Measurements from ENCODE around the gene USP30. TPM values are rescaled to one million over a fixed set of nuclear protein-coding genes. Genes with fewer than 3 reads are reported as not detected.
A peak's percentile ranks its signal among the peaks of the same experiment; 100 is the strongest.
"Not testable (repeated sequence)": the region's sequence is repeated elsewhere in the genome, so short reads cannot be mapped to it uniquely, and the experiment has no call there.

The USP30 gene, protein sequence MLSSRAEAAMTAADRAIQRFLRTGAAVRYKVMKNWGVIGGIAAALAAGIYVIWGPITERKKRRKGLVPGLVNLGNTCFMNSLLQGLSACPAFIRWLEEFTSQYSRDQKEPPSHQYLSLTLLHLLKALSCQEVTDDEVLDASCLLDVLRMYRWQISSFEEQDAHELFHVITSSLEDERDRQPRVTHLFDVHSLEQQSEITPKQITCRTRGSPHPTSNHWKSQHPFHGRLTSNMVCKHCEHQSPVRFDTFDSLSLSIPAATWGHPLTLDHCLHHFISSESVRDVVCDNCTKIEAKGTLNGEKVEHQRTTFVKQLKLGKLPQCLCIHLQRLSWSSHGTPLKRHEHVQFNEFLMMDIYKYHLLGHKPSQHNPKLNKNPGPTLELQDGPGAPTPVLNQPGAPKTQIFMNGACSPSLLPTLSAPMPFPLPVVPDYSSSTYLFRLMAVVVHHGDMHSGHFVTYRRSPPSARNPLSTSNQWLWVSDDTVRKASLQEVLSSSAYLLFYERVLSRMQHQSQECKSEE
- 12.2 TPM for total RNA-seq
- long read RNA-seq, transcript USP30-201 (13 exons, 3,742 nt), result major isoform, 24 of 41 reads
- long read RNA-seq, partial matches to known transcripts, result 6 of 41 reads
- long read RNA-seq, other reads (novel, unspliced or antisense), result 10 of 41 reads

GRCh38 chr12:109052414-109053323 is at the start of gene USP30:
Gene USP30, plus strand, starts transcription at chr12:109052576. Its CDS starts 103 bp downstream, at chr12:109052679.
- ATAC-seq (ENCODE audit: poor library complexity), result peak; percentile 98
- DNase-seq, result peak; percentile 90
- intact Hi-C loops (cut with DNase I), result no loop called here

- no peak for ATAC-seq (ENCODE audit: poor library complexity)
- intact Hi-C loops (cut with DNase I), result no loop called here
- DNase-seq, result no peak
Measured at GRCh38 chr12:109004017-109004416, 48.4 kb upstream of the USP30 start.

DNA sequence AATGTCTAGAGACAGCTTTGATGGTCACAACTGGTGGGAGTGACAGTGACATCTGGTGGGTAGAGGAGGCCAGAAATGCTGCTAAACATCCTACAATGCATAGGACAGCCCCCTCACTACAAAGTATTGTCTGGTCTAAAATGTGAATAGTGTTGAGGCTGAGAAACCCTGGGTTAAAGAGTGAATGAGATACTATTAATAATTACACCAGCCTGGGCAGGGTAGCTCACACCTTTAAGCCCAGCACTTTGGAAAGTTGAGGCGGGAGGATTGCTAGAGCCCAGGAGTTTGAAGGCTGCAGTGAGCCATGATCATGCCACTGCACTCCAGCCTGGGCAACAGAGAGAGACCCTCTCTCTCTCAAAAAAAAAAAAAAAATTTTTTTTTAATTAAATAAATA is 42.6 kb upstream of the USP30 start:
- intact Hi-C loops (cut with DNase I), result no loop called here

DNA sequence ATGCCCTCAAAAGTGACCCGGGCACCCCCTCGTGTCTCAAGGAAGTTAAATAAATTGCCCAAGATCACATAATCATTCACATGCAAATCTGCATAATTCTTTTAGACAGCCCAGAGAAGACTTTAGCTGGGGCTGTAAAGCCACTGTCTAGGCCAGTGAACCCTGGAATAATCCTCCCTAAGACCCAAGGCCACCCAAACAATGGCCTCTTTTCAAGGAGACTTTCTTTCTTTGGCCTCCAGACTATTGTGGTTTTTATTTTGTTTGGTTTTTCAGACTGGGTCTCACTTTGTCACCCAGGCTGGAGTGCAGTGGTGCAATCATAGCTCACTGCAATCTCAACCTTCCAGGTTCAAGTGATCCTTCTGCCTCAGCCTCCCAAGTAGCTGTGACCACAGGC is 42.1 kb upstream of the USP30 start:
- no peak for DNase-seq
- ATAC-seq (ENCODE audit: poor library complexity), result no peak
- intact Hi-C loops (cut with DNase I), result no loop called here

More for the DNA sequence above, 42.6 kb upstream of the USP30 start:
- DNase-seq, result no peak
- ATAC-seq (ENCODE audit: poor library complexity), result no peak

GRCh38 chr12:109014984-109015765 is 37.2 kb upstream of the USP30 start:
- intact Hi-C loops (cut with DNase I), result no loop called here
- DNase-seq (no peak), ATAC-seq (ENCODE audit: poor library complexity) (no peak)

GRCh38 chr12:109016016-109016415 is 36.4 kb upstream of the USP30 start:
- no peak for DNase-seq
- intact Hi-C loops (cut with DNase I), result no loop called here
- ATAC-seq (ENCODE audit: poor library complexity), result no peak

GRCh38 chr12:109016978-109017377 is 35.4 kb upstream of the USP30 start:
- ATAC-seq (ENCODE audit: poor library complexity) (no peak), DNase-seq (no peak)
- intact Hi-C loops (cut with DNase I), result no loop called here

DNA sequence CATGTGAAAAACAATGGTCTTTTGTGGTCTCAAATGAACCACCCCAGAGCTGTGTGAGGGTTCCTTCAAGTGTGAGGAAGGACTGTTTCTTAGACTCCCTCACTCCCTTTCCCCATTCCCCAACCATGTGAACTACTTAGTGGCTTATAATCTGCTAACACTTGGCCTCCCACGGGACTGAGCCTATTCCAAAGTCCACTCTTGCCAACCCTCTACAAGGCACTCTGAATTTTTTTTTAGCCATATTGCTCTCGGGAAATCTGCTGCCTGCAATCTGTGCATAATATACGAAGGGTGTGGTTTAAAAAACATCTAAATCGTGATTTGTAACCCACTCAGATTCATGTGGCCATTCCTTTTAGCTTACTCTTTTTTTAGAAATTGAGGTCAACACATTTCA is 34.1 kb upstream of the USP30 start:
- intact Hi-C loops (cut with DNase I), result no loop called here
- DNase-seq (no peak), ATAC-seq (ENCODE audit: poor library complexity) (no peak)

GRCh38 chr12:109020146-109020795 is 32.1 kb upstream of the USP30 start:
- ATAC-seq (ENCODE audit: poor library complexity) (no peak), DNase-seq (no peak)
- intact Hi-C loops (cut with DNase I), result no loop called here

GRCh38 chr12:109020796-109021380 is 31.5 kb upstream of the USP30 start, which contains the start of gene SVOP:
Gene SVOP, minus strand, starts transcription at chr12:109021068. Its CDS starts 200 bp downstream, at chr12:109020868.
- intact Hi-C loops (cut with DNase I), result no loop called here
- ATAC-seq (ENCODE audit: poor library complexity) (peak; percentile 95), DNase-seq (peak; percentile 85)

DNA sequence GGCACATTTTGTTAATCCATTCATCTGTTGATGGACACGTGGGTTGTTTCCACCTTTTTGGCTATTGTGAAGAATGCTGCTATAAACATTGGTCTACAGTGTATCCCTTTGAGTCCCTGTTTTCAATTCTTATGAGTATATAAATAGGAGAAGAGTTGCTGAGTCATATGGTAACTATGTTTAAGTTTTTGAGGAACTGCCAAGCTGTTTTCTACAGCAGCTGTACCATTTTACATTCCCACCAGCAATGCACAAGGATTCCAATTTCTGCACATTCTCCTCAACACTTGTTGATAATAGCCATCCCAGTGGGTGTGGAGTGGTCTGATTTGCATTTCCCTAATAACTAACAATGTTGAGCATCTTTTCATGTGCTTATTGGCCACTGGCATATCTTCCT is 24.6 kb upstream of the USP30 start:
- intact Hi-C loops (cut with DNase I), result no loop called here
- ATAC-seq (ENCODE audit: poor library complexity) (no peak), DNase-seq (no peak)

DNA sequence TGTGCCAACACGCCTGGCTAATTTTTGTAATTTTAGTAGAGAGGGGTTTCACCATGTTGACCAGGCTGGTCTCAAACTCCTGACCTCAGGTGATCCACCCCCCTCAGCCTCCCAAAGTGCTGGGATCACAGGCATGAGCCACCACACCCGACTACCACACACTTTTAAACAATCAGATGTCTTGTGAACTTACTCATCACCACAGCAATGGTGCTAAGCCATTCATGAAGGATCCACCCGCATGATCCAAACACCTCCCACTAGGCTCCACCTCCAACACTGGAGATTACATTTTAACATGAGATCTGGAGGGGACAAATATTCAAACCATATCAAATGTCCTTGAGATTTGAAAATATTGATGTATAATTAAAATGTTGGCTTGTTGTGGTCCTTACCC is 23.8 kb upstream of the USP30 start:
- ATAC-seq (ENCODE audit: poor library complexity); intact Hi-C loops (cut with DNase I); DNase-seq: not testable (repeated sequence)

GRCh38 chr12:109029411-109029810 is 23.0 kb upstream of the USP30 start:
- DNase-seq, result no peak
- intact Hi-C loops (cut with DNase I), result no loop called here
- no peak for ATAC-seq (ENCODE audit: poor library complexity)

- no peak for ATAC-seq (ENCODE audit: poor library complexity)
- intact Hi-C loops (cut with DNase I), result no loop called here
- DNase-seq, result no peak
Measured at GRCh38 chr12:109033239-109034196, 18.9 kb upstream of the USP30 start.

GRCh38 chr12:109036975-109037374 is 15.4 kb upstream of the USP30 start:
- intact Hi-C loops (cut with DNase I), result no loop called here
- DNase-seq, result no peak
- ATAC-seq (ENCODE audit: poor library complexity), result no peak

GRCh38 chr12:109044241-109044640 is 8.1 kb upstream of the USP30 start:
- intact Hi-C loops (cut with DNase I), result no loop called here
- no peak for ATAC-seq (ENCODE audit: poor library complexity)

More at GRCh38 chr12:109044241-109044640, 8.1 kb upstream of the USP30 start:
- DNase-seq, result no peak
